GM18502 (cell line): ENCODE results near the gene NAA25.
"Not testable (repeated sequence)": the region's sequence is repeated elsewhere in the genome, so short reads cannot be mapped to it uniquely, and the experiment has no call there.

Experiments used
- ATAC-seq: cut with Tn5 transposase; IDR thresholded peaks from one replicate; pipeline ENCODE4 v1.9.1; 2021; ENCODE audit warnings: mild to moderate bottlenecking; ENCODE audit not compliant: unreplicated experiment, poor library complexity

Gene NAA25

DNA sequence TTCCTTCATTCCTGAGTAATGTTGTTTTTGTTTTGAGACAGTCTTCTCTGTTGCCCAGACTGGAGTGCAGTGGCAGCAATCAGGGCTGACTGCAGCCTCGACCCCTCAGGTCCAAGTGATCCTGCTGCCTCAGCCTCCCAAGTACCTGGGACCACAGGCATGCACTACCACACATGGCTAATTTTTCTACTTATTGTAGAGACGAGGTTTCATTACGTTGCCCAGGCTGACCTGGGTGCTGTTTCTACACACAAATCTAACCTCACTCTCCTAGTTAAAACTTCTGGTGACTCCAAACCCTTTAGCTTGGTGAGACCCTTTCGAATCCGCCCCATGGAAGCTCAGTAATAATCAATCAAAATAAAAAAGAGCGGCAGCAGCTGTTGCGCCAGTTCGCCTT is 96.9 kb downstream of the NAA25 start:
- no peak for ATAC-seq

DNA sequence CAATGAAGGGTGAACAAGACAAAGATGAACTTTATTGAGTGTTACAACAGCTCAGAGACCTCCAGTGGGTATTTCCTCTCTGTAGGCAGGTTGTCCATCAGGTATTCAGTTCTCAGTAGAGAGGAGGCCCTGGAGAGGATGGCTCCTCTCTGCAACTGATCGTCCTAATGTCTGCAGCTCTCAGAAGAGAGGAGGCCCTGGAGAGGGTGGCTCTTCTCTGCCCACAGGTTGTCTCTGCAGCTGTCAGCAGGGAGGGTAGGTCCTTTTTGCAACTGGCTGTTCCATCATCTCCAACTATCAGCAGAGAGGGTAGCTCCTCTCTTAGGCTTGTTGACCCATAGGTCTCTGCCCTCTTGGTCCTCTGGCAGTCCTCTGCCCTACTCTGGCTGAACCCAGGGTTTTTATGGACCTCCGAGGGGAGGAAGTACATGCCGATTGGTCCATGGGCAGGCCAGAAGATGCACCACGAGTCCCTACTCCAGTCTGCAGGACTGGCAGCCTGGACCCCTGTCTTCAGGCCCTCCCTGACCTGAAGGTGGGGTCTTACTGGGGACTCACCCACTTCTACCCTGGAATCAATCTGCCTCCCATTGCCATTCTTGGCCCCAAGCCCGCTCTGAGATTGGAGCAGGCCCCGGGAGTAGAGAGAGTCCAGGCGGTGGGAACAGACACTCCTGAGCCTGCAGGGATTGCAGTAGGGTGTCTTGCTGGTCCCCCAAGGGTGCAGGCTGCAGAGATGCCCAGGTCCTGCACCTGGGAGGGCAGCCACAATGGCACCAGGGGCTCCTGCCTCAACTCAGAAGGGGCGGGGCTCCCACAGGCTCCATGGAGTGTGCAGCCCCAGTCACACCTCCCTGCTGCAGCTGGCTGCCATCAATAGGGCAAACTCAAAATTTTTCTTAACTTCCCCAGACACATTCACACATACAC is 97.9 kb downstream of the NAA25 start:
- no peak for ATAC-seq

DNA sequence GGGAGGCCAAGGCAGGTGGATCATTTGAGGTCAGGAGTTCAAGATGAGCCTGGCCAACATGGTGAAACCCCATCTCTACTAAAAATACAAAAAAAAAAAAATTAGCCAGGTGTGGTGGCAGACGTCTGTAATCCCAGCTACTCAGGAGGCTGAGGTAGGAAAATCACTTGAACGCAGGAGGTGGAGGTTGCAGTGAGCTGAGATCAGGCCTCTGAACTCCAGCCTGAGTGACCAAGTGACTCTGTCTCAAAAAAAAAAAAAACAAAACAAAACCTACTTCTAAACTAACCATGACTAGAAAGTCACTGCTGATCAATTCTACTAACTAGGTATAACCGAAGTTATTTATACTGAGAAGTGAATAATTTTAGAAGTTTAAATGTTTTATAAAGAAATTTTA is 99.0 kb downstream of the NAA25 start:
- ATAC-seq: not testable (repeated sequence)

DNA sequence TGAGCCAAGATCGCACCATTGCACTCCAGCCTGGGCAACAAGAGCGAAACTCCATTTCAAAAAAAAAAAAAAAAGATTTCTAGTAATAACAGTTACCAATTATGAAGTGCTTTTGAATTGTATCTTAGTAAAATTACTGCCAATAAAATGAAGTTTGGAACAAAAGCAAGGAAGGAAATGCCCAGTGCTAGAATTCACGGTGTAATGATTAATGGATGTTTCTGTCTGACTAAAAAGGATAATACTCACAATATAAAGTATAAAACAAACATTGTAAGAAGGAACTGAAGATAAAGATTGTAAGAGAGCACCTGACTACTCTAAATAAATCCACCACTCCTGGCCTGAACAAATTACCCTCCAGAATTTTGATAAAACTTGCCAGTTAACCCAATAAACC is 99.7 kb downstream of the NAA25 start:
- no peak for ATAC-seq

DNA sequence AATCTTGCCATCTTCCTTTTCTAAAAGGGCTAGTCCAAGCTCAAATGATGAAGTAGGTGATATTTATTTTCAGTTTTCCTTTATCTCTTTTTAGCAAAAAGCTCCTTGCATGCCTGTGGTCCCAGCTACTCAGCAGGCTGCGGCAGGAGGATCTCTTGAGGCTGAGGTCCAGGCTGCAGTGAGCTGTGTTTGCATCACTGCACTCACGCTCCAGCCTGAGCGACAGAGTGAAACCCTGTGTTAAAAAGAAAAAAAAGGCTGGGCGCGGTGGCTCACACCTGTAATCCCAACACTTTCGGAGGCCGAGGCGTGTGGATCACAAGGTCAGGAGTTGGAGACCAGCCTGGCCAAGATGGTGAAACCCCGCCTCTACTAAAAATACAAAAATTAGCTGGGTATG is 100.6 kb downstream of the NAA25 start:
- no peak for ATAC-seq

DNA sequence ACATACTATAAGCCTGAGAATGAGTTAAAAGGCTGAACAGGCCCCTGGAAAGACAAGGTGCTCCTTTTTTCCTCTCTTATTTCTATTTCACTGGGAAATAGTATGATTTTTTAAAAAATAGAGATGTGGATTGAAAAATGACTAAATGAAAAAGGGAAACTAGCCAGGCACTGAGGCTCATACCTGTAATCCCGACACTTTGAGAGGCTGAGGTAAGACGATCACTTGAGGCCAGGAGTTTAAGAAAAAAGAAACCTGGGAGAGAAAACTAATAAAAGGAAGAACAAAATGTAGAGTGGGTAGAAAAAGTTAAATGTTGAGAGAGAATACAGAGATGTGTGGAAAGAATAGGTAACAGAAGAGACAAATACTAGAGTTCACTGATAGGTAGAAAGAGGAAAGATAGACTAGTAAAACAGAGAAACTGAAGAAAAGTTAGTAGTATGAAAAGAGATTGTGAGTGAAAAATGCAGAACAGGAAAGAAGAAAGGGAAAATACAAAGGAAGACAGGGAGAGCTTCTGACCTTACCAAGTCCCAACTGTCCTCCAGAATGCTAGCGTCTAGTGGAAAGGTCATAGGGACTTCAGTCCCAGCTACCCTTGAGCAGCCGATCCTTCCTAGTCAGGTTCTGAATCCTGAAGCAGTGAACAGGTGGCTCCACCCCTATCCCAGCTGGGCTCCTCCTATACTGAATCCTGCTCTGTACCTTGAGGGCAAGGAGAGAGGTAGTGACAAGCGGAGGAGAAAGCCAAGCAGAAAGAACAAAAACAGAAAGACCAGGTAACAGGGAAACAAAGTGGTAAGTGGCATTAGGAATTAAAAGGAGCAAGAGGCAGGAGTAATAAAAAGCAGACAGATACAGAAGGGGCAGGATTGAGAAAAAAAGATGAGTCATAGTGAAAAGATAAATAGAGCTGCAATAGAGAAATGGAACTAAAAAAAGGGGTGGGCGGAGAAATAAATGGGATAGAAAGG is 102.9 kb downstream of the NAA25 start:
- ATAC-seq: no peak

DNA sequence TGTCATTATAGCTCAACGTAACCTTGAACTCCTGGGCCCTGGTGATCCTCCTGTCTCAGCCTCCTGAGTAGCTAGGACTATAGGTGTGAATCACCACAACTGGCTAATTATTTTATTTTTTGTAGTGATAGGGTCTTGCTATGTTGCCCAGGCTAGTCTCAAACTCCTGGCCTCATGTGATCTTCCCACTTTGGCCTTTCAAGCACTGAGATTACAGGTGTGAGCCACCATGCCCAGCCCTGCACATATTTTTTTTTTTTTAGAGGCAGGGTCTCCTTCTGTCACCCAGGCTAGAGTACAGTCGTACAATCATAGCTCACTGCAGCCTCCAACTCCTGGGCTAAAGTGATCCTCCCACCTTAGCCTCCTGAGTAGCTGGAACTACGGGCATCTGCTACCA is 104.5 kb downstream of the NAA25 start:
- no peak for ATAC-seq

DNA sequence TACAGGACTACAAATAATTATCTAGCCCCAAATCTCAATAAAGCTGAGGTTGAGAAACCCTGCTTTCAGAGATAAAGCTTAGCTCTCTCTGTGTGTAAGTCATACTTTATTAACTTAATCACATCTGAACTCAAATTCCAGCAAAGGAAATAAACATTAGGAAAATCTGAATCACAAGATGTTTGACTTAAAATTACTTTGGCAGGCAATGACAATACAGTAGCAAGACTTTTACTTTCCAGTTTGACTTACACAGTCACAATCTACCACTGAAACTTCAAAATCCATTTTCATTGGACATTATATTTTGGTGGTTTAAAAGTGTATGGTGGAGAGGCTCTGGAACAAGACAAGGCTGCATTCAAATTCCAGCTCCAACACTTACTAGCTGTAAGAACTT is 107.0 kb downstream of the NAA25 start:
- ATAC-seq: no peak

DNA sequence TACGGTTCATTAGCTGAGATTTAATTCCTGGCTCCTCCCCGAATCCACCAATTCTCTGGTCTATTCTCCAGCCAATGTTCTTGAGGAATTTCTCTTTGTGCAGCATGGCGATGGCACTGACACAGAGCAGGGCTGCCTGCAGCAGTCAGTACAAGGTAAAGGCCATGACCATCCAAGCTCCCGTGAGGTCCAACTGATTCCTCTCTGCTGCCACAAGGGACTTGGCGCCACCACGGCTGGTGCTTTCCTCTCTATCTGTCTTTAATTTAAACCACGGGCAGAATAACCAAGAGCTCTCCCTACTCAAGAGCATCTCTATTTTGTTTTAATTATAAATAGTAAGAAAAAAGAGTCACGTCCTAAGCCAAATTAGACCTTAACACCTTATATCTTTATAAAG is 107.8 kb downstream of the NAA25 start:
- ATAC-seq: no peak

DNA sequence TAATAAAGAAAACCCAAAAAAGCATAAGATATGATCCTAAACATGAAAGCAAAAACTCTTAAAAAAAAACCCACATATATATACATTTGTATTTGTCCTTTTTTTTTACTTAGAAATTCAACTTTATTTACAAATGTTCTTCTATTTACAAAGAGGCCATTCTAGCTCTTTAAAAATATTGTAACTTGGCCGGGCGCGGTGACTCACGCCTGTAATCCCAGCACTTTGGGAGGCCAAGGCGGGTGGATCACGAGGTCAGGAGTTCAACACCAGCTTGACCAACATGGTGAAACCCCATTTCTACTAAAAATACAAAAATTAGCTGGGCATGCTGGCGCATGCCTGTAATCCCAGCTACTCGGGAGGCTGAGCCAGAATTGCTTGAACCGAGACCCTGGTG is 109.5 kb downstream of the NAA25 start:
- ATAC-seq: not testable (repeated sequence)

DNA sequence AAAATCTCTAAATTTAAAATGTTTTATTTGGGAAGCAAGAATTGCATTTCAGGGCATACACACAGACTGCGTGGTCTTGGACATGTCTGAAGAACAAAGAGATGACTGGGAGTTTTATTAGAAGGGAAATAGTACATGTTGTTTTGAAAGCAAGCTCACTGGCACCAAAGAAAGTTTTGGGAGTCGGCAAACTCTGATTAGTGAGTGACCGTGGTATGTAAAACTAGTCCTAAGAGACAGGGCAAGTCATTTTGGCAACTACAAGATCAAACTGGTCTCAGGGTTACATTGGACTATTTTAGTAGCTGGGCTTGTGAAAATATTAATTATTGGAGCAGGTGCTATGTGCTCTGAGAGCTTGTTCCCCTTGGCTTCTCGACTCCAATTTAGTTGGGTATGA is 110.6 kb downstream of the NAA25 start:
- ATAC-seq: no peak

DNA sequence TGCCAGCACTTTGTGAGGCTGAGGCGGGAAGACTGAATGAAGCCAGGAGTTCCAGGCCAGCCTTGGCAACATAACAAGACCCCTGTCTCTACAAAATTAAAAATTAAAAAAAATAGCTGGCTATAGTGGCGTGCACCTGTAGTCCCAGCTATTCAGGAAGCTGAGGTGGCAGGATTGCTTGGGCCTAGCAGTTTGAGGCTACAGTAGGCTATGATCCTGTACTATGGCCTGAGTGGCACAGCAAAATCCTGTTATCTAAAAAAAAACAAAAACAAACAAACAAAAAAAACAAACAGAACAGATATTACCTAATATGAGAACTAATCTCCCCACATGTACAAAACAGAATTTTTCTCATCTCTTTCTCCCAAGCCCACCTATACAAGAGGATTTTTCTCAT is 111.3 kb downstream of the NAA25 start:
- ATAC-seq: no peak

DNA sequence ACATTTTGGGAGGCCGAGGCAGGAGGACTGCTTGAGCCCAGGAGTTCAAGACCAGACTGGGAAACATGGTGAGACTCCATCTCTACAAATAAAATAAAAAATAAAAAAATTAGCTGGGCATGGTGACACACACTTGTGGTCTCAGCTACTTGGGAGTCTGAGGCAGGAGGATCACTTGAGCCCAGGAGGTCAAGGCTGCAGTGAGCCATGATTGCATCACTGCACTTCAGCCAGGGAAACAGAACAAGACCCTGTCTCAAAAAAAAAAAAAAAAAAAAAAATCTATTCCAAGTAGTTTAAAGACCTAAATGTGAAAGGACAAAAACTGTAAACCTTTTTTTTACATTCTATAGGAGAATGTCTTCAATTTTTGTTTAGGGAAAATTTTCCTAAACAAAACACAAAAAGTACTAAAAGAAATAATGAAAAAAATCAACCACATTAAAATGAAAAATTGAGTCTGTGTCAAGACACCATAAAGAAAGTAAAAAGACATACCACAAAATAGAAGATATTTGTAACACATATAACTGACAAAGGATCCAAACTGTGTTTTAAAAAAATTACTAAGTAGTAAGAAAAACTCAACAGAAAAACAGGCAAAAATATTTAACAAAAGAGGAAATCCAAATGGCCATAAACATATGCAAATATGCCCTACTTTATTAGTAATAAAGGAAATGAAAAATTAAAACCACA is 112.7 kb downstream of the NAA25 start:
- no peak for ATAC-seq

DNA sequence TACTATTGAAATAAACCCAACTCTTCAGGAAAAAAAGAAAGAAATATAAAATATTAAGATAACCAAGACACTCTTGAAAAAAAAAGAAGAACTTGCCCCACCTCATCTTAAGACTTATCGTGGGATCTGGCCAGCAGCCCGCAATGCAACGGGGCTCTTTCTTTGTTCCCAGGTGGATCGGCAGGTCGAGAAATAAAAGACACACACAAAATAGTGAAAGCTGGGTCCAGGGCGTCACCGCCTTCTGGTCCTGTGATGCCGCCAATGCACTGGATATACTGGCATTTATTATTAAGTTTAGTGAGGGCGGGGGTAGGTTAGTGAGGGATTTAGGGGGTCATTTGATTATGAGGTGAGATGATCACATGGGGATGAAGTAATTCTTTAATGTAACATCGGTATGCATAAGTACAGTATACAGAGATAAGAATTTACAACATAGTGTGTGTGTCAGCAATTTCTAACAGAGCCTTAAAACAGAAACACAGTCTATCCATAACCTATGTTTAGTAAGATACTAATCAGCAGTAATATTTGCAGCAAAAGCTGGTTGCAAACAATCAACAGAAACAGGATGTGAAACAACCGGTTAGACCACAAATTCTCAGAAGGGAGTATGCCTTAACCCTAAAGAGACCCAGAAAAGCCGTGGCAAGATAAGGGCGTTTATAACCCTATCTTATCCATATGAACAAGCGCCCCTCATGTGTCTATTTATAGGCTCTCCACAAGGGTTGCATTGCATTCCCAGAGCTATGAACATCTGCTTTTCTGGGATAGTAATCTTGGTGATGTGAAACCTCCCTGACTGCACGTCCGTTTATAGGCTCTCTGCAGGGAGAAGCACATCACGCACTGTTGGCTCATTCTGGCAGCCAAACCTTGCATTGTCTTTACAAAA is 114.1 kb downstream of the NAA25 start:
- ATAC-seq: not testable (repeated sequence)

DNA sequence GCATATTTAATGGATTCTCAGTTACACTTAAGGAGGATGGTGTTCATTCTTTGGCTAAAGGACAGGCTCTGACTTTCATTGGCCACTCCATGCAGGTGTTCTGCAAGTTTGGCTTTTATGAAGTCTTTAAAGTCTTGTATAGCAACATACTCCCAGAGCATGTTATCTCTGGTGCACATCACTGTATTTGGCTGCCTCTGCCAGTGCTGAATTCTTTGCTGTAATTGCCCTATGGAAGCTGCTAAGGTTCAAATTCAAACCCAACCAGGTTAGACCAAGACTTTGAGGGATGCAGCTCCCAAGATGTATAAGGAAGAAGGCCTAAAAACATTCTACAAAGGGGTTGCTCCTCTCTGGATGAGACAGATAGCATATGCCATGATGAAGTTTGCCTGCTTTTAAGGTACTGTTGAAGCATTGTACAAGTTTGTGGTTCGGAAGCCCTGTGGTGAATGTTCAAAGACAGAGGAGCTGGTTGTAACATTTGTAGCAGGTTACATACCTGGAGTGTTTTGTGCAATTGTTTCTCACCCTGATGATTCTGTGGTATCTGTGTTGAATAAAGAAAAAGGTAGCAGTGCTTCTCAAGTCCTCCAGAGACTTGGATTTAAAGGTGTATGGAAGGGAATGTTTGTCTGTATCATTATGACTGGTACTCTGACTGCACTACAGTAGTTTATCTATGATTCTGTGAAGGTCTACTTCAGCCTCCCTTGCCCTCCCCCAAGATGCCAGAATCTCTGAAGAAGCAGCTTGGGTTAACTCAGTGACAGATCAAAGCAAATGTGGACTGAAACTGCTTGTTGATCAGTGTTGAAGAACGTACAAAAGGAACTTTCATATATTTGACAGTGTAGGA is 115.1 kb downstream of the NAA25 start:
- ATAC-seq: no peak

DNA sequence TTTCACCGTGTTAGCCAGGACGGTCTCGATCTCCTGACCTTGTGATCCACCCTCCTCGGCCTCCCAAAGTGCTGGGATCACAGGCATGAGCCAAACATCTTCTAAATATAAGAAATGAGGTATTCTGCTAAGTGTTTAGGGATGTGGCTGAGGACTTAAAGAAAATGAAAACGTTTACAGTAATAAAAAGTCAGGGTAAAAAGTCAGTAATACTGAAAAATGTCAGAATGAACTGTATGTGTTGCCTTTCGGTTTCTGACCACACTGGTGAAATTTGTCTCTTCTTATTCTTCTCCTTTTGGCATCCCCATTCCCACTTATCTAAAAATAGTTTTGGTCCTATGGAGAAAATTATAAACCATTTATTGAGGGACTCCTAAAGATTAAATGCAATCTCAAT is 116.1 kb downstream of the NAA25 start:
- ATAC-seq: no peak

DNA sequence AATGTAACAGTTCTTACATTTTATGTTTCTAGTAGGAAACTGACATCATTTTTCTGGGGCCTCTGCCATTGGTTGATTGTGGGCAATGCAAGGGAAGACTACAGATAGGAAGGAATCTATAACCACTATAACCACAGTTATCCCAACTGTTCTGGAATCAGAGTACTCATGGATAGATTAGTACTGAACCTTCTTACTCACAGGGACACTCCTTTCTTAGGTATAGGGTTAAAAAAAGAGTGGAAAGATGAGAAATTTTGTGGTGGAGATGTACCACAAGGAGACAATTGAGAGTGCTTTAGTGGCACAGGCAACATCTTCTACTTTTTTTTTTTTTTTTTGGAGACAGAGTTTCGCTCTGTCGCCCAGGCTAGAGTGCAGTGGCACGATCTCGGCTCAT is 116.6 kb downstream of the NAA25 start:
- ATAC-seq: no peak

DNA sequence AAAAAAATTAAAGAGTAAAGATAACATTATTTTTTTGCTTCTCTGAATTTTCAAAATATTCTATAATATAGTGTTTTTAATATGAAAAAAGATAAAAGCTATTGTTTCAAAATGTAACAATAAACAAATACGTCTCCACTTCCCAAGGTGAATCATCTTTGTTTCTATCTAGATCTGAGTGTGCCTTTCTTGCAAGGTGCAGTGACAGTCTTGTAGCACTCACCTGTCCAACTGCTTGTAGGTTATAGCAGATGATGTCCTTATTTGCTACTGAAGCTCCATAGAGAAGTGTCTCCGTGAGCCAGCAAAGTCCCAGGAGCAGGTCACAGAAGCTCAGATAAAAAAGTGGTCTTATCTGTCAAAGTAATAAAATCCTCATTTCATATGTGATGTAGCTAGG is 117.0 kb downstream of the NAA25 start:
- ATAC-seq: no peak

DNA sequence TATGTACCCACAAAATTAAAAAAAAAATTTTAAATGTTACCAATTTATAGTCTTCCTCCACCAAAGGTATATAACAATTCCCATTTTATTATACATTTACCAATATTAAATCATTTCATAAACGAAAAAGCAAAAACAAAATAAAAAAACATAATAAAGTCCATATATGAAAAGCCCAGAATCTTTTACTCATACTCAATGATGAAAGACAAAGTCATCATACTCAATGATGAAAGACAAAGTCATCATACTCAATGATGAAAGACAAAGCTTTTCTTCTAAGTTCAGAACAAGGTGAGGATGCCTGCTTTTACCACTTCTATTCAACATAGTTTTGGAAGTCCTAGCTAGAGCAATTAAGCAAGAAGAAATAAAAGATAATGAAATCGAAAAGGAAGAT is 123.8 kb downstream of the NAA25 start:
- ATAC-seq: no peak
